ENCODE measurements around the gene RAF1.
"Not testable (repeated sequence)": the region's sequence is repeated elsewhere in the genome, so short reads cannot be mapped to it uniquely, and the experiment has no call there.

The RAF1 gene

DNA sequence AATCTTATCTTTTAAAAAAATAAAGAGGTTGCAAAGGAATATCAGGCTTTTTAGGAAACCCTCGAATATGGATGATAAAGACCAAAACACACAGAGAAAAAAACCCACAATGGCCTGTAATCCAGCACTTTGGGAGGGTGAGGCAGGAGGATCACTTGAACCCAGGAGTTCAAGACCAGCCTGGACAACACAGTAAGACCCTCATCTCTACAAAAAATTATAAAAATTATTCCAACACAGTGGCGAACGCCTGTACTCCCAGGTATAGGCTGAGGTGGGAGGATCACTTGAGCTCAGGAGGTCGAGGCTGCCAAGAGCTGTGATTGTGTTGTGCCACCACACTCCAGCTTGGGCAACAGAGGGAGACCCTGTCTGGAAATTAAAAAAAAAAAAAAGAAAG lies 30.8 kb downstream of the RAF1 start:
- no peak for DNase-seq

DNA sequence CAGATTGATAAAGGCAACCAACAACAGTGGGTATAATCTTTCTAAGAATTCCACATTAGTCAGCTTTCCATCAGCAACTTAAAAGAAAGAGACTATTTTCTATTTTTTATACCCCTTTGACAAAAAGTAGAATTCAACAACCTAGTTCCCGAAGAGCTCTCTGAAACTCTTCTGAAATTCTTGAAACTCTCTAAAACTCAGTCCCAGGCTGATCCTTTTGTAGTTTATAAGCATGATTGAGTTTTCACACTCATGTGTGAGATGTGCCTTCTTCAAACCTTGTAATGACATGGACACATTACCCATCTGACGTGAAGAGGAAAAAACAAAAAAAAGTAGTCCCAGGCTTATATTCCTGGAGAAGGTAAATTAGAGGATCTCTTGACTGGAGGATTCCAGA lies 31.4 kb downstream of the RAF1 start:
- DNase-seq = no peak

DNA sequence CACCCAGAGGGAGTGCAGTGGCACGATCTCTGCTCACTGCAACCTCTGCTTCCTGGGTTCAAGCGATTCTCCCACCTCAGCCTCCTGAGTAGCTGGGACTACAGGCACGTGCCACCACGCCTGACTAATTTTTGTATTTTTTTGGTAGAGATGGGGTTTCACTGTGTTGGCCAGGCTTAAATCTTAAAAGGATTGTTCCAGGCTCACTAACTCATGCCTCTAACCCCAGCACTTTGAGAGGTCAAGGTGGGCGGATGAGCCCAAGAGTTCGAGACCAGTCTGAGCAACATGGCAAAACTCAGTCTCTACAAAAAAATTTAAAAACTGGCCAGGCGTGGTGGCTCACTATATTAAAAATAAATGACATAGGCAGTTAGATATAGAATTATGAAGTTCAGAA lies 33.1 kb downstream of the RAF1 start:
- not testable (repeated sequence) for DNase-seq

DNA sequence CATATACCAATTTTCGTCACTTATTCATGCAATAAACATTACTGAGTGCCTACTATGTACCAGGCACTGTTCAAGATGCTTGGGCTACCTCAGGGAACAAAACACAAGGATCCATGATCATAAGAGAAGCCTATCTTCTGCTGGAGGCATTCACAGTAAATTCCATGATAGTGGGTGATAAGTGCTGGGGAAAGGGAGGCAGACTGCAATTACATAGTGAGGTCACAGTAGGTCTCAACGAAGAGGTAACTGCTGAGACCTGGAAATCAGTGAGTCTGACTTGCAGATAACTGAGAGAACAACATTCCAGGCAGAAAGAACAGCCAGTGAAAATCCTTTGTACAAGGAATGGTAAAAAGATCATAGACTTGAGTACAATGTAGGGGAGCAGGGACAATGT lies 33.6 kb downstream of the RAF1 start:
- no peak for DNase-seq

DNA sequence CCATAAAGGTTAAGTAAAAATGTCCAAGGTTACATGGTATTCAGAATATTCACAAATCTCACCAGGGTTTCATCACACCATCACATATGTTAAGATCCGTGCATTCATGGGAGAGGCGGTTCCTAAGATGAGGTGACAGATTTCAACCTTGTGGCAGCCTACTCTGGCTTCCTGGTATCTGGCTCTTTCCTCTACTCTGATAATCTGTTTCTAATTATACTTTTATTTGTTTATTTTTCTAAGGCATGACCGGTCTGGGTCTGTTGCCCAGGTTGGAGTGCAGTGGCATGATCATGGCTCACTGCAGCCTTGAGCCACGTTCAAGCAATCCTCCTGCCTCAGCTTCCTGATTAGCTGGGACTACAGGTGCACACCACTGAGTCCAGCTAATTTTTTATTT lies 34.4 kb downstream of the RAF1 start:
- DNase-seq = no peak

DNA sequence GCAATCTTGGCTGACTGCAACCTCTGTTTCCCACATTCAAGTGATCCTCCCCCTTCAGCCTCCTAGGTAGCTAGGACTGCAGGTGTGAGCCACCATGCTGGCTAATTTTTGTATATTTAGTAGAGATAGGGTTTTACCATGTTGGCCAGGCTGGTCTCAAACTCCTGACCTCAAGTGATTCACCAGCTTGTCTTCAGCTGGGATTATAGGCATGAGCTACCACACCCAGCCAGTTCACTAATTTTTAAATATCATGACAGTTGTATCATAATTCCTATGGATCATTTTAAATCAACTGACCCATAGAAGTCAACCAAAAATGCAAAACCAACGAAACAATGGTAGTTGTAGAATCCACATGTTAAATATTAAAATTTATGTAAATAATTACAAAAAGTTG lies 35.1 kb downstream of the RAF1 start:
- DNase-seq = no peak

DNA sequence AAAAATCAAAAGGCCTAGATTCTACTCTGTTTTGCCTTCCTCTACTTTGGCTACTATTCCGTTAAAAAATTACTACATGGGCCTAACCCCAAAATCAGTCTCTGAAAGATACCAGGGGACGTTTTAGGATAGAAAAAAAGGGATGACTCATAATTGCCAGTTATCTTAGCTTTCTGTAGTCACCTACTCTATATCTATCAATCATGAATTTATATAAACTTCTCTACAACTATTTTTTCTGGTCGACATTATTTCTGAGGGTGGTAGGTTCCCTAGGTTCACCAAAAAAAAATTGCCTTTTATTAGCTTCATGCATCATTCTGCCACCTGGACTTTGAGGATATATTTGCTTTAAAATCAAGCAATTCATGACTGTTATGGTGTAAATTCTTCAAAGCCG lies 36.5 kb downstream of the RAF1 start:
- peak; percentile 15 for DNase-seq

DNA sequence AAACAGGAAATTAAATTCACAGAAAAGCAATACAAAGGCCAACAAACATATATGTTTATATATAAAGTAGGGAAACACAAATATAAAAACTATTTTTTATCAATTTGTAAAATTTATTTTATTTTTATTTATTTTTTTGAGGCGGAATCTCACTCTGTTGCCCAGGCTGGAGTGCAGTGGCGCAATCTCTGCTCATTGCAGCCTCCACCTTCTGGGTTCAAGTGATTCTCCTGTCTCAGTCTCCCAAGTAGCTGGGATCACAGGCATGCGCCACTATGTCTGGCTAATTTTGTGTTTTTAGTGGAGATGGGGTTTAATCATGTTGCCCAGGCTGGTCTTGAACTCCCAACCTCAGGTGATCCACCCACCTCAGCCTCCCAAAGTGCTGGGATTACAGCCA lies 39.0 kb downstream of the RAF1 start:
- DNase-seq = not testable (repeated sequence)

DNA sequence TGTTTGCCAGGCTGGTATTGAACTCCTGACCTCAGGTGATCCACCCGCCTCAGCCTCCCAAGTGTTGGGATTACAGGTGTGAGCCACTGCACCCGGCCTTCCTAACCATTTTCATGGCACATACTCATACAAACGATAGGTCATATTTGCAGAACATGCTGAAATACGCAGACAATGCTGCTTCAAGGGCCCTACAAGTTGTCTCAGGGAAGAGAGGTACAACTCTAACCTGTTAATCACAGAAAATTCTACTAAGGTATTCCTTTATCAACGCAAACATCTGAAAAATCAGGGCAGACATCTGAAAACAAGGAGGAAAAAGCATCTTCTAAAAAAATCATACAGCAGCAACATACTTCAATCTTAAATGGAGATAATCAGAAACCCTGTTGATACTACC lies 39.9 kb downstream of the RAF1 start:
- no peak for DNase-seq

DNA sequence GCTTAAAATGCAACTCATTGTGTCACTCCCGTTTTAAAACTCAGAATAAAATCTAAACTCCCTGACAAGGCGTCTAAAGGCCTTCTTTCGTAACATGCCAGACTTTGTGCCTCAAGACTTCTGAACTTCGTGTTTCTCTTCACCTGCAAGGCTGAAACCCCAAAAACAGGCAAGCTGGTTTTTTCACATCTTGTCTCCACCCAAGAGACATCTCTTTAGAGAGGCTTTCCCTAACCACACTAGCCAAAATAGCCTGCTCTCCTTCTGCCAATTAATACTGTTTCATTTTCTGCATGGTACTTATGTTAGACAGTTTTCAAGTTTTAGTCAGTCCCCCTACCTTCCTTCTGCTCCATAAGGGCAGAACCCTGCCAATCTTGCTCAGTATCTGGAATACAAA lies 41.6 kb downstream of the RAF1 start:
- no peak for DNase-seq

DNA sequence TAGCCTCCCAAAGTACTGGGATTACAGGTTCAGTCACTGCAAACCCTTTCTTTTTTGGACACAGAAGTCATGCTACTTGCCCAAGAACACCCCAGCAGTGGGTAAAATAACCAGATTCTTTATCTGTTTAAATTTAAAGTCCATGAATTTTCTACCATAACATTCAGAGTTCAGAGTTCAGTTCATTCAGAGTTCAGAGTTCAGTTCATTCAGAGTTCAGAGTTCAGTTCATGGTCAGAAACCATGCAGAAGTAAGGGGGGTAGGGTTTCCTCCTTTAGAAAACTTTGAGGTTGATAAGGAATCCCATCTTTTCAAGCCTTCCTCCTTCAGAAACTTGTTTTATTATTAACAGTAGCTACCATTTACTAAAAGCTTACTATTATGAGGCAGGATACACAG lies 43.2 kb downstream of the RAF1 start:
- DNase-seq = no peak

DNA sequence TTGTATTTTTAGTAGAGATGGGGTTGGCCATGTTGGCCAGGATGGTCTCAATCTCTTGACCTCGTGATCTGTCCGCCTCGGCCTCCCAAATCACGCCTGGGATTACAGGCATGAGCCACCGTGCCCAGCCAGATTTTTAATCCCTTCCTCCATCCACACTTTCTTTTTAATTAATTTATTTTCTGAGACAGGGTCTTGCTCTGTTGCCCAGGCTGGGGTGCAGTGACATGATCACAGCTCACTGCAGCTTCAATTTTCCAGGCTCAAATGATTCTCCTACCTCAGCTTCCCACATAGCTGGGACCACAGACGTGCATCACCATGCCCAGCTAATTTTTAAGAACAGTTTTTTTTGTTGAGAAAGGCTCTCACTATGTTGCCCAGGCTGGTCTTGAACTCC lies 43.6 kb downstream of the RAF1 start:
- DNase-seq = no peak

DNA sequence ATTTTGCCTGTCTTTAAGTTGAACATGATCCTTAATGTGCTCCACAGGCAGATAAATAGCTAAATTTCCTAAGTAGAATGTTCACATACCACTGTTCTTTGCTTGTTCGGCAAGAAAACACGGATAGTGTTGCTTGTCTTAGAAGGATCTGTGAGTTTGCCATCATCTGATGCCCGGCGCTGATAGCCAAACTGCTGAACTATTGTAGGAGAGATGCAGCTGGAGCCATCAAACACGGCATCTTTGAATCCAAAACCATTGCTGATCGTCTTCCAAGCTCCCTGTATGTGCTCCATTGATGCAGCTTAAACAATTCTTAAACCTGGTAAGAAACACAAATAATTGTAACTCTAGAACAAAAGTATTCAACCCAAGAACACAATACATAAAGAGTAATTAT lies 45.5 kb downstream of the RAF1 start:
- DNase-seq = no peak

DNA sequence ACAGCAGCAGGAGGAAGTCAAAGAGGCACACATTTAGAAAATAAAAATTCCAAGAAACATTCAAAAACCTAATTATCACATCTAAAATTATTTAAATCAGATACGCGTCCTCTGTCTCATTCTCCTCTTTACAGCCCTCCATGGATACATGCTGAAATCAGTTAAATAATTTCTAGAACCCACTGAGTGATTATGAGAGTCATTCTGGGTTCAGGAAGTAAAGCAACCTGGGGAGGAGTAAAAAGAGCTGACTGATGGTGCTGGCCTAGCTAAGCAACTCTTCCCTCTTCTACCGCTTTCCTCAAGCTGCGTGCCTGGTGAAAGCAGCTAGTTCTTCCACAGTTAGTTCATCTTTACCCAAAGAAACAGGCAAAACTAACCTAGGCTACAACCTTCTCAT lies 48.7 kb downstream of the RAF1 start:
- peak; percentile 49 for DNase-seq

DNA sequence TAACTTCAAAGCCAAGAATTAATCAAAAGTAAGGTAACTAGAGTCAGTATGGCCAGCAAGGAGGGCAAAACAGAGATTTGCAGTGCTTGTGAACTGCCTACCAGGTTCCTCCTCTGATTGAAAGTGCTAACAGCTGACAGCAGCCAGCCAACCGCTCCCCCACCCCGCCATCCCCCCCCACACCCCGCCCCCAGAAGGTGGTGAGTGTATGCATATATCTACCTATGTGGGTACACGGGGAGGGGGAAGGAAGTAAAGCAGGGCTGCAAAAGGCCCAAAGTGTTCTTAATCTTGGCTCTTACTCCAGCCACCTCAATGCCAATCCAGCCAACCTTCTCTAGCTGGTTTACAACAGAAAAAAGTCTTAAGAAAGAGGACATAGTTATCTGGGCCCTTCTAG lies 50.7 kb downstream of the RAF1 start:
- DNase-seq = peak; percentile 12

DNA sequence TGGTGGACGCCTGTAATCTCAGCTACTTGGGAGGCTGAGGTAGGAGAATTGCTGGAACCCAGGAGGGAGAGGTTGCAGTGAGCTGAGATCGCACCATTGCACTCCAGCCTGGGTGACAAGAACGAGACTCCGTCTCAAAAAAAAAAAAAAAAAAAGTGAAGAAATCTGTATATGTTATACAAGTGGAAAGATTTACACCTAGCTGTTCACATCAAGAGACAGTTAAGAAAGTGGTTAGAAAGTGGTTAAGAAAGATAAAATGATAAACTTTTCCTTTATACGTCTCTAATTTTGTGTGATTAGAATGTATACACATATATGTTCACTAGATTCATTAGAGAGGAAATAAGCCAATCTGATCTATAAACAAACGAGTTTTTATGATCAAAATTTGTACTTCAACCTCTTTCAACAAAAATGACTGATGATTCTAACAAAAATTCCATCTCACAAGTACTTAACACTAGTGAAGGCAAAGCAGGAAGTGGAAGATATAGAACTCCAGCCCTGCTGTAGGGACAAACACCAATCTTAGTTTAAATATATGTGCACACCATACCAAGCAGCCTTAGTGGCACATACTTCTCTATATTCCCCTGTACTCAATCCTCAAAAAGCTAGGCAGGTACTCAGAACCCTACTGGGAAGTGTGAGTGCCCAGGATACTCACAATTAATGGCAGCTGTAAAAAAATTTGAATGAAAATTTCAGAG lies 51.2 kb downstream of the RAF1 start:
- DNase-seq = no peak

DNA sequence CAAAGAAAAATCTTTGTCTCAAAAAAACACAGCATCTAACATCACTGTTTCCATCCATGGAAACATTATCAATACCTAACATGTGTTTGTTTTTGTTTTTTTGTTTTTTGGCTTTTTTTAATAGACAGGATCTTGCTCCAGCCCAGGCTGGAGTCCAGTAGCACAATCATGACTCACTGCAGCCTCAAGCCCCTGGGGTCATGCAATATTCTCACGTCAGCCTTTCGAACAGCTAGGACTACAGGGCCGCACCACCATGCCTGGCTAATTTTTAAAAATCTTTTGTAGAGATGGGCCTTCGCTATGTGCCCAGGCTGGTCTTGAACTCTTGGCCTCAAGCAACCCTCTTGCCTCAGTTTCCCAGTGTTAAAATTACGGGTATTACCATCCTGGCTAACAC lies 52.8 kb downstream of the RAF1 start:
- no peak for DNase-seq

DNA sequence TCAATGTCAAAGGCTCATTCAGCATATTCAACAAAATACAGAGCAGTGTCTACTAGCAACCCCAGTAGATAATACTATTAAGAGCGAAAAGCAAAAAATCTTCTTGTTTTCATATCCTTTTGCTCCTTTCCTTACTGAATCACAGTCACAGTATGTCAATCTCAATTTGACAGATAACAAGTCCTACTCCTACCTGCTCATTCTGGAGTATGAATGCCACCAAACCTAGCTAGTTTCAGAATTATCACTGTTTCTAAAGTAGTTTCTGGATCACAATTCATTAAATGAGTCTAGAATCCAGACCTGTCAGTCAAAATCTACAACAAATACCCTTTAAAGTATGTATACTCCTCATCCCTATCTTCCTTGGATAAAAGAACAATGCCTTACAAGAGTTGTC lies 55.5 kb downstream of the RAF1 start:
- DNase-seq = peak; percentile 55

DNA sequence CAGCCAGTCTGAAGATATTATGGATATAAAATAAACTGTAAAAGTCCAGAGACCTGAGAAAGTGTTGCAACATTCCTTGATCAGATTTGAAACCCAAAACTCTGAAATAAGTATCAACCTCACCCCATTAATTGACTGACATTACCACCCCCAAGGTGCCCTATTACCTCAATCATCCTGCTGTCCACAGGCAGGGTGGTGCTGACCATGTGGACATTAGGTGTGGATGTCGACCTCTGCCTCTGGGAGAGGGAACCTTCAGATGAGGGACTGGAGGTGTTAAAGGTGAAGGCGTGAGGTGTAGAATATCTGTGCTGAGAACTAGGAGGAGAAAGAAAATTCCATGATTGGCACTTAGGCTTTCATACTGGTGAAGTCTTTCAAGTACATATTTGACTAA lies 59.9 kb downstream of the RAF1 start:
- DNase-seq = no peak

DNA sequence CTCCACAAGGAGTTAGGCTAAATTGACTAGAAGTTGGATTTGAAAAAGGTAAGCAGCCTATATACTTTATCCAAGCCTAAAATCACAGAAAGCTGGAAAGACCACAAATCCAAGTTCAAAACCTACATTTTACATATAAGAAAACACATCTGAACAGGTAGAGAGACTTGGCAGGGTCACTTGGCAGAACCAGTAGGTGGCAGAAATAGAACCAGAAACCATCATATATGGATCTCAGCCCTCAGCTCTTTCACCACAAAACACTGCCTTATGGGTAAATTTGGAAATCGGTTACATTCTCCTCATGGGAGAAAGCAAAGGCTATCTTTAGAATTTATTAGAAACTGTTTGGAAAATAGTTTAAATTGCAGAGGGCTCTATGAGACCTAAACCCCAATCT lies 62.8 kb downstream of the RAF1 start:
- no peak for DNase-seq

DNA sequence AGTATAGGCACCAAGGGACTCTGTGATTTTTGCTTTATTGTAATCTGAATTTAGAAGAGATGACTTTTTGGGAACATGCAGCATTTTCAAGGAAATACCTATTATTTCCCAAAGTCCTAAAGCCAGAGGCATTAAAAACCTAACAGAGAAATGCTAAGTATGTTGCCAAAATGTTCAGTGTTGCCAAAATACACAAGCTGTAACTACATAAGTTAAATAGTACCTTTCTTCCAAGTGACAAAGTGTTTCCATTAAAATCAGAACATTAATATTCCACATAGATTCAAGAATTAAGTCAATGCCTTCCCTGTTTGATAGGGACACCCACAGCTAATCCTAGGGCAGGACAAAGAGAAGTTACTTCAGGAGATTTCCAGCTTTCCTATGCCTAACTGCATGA lies 65.0 kb downstream of the RAF1 start:
- DNase-seq = no peak

DNA sequence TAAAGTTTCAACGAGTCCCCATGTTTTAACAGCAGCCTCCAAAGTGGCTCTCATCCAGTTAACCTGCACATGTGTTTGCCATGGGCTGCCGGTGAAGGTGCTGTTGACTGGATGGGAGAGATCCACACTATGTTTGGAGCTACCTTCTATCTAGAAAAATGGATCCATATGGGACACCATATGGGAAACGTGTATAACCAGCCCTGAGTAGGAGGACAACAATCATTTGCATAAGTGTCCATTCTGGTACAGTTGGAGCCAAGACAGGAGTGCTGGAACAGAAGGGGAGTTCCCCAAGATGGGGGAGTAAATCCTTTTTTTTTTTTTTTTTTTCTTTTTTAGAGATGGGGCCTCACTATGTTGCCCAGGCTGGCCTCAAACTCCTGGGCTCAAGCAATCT lies 70.4 kb downstream of the RAF1 start:
- DNase-seq = no peak

DNA sequence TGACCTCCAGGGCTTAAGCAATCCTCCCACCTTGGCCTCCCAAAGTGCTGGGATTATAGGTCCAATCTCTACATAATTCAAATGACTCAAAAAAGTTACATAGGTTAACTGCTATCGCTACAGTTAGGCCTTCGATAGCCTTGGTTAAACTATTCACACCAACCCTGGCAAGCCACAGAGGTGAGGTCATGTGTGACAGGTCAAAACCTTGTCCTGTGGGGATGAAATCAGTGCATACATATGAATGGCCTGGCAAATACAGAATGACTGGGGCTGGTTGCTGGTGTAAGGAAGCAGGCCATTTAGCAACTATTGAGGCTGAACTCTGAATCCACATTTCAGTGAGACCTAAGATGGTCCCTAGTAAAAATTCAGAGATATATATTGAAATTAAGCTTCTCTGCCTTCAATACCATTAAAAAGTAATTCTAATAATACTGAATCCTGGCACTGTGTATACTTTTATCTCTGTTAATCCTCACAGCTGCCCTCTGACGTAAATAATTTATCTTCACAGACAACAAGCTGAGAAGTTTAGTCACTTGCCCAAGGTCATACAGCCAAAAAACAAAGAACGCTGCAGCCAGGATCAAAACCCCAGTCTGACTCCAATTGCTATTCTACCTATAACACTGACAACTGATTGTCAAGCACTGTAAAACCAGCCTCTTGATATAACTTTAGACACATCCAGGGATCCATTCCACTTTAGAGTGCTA lies 71.8 kb downstream of the RAF1 start:
- no peak for DNase-seq

DNA sequence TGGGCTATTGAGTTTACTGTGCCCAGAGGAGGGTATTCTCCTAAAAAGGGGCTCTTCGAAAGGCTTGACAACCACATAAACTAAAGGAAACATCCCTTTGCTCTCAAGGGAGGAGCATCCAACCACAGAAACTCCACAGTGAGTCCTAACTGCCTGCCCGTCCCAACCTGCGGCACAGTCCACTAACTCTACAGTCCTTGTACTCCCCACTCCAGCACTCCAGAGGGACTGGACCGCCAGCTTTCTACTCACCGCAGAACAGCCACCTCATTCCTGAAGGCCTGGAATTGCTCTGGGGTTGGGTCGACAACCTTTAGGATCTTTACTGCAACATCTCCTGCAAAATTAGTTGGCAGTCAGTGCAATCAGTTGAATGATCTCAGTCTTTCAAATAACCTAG lies 72.5 kb downstream of the RAF1 start:
- no peak for DNase-seq

DNA sequence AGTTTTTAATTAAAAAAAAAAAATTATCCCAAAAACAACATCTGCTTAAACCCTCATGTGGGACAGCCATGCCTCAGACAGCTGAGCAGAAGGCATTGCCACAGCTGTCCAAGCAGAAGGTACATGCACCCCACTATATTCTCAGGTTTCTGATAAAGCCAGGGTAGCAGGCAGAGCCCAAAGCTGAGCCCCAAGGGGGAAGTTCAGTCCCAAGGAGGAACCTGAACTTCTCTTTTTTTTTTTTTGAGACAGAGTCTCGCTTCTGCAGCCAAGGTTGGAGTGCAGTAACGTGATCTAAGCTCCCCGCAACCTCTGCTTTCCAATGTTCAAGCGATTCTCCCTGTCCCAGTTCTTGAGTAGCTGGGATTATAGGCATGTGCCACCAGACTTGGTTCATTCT lies 73.8 kb downstream of the RAF1 start:
- DNase-seq = no peak

Data from activated CD4-positive, alpha-beta T cell treated with anti-CD3 and anti-CD28 coated beads, Interleukin-10, Interleukin-2, amounts not matched to agents 100 ng/mL and 50 ng/mL, durations not matched to agents 16 hours and 8 hours (primary cell).